Activated CD4-positive, alpha-beta T cell treated with anti-CD3 and anti-CD28 coated beads, Interleukin-2, Interleukin-6, amounts not matched to agents 100 ng/mL and 50 ng/mL, durations not matched to agents 16 hours and 8 hours (primary cell): ENCODE measurements around the gene SLC6A19.
"Not testable (repeated sequence)": the region's sequence is repeated elsewhere in the genome, so short reads cannot be mapped to it uniquely, and the experiment has no call there.

Experiments used
- DNase-seq: peaks from one replicate; pipeline ENCODE4 v3.0.0-alpha.2; 2020

Gene SLC6A19

DNA sequence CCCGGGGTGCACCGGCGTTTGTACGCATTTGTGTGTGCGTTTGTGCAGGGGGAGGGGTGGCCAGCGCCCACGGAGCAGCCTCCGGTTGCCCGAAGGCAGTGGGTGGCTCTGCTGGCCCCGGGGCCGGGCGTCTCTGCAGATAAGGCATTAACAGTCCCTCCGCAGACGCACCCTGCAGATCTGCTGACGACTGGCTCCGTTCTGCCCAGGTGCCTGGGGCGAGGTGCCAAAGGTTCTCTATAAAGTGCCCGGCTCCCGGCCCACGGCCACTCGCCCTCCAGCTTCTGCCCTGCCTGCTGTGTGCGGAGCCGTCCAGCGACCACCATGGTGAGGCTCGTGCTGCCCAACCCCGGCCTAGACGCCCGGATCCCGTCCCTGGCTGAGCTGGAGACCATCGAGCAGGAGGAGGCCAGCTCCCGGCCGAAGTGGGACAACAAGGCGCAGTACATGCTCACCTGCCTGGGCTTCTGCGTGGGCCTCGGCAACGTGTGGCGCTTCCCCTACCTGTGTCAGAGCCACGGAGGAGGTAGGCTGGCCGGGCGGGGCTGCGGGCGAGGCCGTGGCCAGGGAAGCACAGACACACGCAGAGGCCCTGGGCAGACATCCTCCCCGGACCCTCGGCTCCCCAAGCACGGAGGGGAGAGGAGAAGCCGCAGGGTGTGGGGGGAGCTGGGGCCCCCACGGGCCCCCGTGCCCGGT, at the start of gene SLC6A19:
Gene SLC6A19 (plus strand): TSS at position 269 of the 699 bp plus-strand sequence. CDS start 56 bp downstream, at position 325.
- DNase-seq = no peak

DNA sequence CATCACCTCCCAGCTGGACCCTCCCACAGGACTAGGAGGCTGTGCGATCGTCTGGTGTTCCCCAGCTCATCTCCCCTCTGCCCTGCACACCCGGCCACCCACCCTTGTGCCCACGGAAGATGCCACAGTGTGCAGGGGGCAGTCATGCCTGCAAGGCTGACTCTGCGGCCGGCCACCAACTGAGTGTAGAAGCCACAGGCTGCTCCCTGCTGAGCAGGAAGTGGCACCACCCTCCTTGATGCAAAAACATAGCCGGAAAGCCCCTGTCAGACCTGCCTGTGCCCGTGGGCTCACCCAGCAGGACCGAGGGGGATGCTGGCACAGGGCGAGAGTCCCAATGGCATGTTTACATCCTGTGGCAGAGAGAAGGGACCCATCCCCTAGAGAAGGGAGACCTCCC, 49.2 kb upstream of the SLC6A19 start:
- no peak for DNase-seq

DNA sequence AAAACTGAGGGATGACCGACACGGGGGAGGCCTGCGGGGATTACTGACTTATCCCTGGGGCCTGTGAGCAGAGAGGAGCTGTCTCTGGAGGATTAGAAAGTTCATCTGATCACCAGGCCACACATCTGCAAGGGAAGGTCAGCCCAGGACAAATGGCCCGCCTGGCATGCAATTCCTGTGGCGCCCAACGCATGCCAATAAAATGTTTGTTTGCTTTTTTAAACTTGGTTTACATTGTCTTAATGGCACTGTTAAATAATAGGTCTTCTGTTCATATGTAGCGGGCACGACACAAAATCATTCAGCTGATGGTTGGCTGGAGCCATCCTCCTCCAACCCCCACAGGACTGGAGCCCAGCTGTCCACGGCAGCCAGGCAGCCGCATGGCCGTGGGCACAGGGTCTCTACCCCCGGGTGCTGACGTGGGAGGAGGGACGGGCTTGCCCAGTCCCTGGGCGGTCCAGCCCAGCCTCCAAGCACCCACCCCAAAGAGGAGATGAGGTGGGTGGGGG, 48.6 kb upstream of the SLC6A19 start:
- no peak for DNase-seq

DNA sequence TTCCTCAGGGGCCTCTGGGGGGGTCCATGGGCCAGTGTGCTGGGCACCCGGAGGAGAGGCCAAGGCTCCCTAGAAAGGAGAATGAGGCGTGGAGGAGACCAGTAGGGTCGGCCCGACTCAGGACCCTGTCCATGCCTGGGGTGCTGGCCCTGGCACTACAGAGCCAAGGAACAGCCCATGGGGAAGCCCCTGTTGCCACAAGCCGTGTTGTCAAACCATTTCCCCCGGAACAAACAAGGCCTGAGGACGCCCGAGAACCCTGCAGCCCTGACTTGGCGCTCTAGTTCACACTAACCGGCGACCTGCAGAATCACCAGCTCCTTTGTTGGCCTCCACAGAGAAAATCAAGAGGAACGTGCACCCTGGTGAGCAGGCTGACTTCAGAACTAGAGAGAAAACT, 48.0 kb upstream of the SLC6A19 start:
- no peak for DNase-seq

DNA sequence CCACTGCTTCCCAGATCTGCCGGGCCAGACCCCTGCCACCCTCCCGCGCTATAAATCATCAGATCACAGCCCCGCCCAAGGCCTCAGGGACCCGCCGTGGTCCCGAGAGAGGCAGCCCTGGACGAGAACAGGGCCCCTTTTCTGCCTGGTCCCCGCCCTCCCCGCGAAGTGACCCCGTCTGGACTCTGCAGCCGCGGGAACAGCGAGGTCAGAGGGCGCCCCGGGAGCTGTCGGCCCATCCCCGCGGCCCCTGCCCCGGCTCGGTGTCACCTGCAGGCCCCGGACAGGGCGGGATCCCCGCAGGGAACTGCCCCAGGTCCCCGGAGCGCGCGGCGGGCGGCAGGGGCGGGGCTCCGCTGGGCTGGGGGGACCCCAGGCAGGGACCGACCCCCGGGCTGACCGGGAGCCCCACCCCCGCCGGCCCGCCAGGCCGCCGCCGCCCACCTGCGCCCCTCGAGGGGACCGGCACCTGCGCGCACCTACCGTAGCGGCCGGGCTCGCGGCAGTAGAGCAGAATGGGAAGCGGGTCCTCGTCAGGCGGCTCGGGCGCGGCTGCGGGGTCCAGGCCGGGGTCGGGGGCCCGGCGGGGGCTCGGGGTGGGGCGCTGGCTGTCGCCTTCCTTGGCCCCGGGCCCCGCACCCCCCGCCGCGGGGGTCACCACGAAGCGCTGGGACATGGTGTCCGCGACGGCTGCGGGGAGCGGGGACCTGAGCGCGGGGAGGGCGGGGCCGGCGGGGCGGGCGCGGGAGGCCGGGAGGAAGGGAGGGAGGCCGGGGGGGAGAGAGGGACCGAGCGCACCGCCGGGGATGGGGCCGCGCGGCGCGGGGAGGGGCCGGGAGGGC, 46.0 kb upstream of the SLC6A19 start:
- no peak for DNase-seq

DNA sequence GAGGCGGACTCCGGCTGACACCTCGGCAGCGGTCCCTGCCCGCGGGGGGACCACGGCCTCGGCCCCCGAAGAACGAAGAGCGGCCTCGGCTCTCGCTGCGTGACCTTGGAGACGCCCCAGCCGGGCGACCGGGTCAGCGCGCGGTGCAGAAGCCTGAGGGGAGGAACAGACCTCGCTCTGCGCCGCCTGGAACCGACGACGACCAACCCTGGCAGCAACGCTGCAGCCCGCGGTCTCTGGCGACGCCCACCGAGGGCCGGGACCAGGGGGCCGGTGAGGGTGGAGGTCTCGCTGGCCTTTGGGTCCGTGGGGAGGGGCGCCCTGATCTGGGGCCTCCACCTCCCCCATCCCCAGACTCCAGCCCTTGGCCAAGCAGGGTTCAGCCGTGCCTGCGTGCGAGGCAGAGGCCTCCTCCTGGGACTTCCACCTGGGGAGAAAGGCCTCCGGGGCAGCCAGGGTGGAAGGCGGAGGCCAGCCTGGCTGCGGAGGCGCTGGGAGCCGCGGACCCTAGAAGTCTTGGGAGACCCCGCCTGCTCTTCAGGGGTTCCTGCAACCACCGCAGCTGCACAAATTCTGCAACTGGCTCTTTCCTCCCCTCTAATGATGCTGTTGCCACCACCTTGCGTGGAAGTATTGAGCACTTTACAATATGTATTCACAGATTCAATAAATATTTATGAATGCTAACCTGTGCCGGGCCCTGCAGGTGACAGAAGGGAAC, 45.2 kb upstream of the SLC6A19 start:
- no peak for DNase-seq

DNA sequence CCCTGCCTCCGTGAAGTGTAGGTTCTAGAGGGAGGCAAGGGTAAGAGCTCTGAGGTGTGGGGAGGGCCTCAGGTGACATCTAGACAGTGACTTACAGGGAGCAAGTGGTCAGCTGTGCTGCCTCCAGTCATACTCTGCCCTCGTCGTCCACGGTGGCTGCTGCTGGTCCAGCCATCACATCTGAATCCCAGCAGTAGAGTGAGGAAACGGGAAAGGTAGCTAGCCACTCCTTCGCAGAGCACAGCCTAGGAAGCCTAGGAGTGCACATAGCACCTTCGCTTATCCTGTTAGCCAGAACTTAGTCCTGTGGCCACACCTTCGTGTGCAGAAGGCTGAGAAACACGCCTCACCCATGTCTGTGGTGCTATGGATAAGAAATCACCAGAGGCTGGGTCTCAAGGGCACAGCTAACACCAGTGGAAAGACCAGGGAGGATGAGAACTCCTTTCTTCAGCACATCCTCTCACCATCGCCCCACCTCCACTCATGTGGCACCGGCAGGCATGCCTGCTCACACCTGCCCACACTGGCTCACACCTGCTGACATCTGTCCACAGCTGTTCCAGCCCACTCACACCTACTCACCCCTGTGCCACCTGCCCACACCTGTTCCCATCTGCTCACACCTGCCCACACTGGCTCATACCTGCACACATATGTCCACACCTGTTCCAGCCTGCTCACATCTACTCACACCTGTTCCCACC, 44.5 kb upstream of the SLC6A19 start:
- DNase-seq = no peak

DNA sequence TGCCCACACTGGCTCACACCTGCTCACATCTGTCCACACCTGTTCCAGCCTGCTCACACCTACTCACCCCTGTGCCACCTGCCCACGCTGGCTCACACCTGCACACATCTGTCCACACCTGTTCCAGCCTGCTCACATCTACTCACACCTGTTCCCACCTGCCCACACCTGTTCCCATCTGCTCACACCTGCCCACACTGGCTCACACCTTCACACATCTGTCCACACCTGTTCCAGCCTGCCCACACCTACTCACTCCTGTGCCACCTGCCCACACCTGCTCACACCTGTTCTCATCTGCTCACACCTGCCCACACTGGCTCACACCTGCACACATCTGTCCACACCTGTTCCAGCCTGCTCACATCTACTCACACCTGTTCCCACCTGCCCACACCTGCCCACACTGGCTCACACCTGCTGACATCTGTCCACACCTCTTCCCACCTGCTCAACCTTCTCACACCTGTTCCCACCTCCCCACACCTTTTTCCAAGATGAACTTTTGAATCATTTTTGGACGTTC, 43.9 kb upstream of the SLC6A19 start:
- not testable (repeated sequence) for DNase-seq

DNA sequence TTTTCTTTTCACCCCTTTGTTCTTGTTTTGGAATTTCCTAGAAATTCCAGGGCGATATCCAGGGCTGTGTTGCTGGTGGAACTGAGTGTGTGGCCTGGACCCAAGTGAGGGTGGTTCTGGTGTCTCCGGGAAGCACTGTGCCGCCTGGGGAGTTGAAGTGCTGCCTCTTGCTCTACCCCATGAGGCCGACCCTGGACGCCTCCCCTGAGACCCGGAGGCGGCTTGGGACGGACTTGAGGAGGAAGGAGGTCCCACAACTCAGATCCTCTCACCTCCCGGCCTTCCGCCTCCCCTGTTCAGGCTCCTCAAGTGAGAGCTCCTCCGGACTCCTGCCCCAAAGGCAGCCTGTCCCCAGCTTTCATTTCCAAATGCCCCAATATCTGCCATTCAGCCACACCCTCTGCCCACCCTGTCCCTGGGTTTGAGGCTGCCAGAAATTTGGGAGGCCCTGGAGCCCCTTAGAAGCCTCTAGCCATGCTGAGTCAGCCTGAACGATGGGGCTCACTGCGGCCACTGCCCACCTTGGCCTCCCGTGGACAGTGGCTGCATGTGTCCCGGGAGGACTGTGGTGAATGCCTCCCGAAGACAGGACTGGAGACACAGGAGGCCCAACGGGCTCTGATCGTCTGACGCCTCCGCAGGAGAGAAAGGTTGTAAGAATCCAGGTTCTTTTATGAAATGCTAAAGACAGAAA, 42.6 kb upstream of the SLC6A19 start:
- DNase-seq = no peak

DNA sequence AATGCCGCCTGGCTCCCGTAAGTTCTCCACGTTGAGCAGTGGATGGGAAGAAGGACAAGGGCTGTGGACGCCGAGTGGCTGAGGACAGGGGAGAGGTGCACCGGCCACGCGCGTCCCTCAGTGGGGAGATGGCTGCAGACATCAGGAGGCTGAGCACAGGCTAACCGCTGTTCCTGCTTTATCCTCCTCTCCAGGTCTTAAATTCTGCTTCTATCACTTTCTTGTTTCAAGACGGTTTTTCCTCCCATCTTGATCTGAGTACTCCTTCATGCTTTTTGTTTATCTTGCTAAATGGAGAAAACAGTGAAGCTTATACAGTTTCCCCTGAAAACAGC, 42.1 kb upstream of the SLC6A19 start:
- no peak for DNase-seq

DNA sequence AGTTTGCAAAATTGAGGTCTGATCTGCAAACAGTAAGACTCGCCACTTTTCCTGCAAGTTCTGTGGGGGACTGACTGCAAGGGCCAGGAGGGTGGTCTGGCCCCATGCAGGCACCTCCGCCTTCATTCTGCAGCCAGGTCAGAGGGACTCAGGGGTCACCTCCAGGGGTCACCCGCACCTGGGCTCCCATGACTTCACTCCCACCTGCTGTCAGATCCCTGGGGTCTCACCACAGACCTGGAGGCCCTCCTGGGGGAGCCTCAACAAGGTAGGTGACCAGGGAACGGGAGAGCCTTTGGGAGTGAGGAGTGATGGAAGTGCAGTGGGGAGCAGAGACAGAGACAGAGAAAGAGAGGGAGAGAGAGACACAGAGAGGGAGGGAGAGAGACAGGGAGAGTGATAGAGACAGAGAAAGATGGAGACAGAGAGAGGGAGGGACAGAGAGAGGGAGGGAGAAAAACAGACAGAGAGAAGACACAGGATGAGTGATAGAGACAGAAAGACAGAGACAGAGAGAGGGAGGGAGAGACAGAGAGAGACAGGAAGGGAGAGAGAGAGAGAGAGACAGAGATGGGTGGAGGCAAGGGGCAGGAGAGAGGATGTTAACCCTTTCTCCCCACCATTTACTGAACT, 41.5 kb upstream of the SLC6A19 start:
- no peak for DNase-seq

DNA sequence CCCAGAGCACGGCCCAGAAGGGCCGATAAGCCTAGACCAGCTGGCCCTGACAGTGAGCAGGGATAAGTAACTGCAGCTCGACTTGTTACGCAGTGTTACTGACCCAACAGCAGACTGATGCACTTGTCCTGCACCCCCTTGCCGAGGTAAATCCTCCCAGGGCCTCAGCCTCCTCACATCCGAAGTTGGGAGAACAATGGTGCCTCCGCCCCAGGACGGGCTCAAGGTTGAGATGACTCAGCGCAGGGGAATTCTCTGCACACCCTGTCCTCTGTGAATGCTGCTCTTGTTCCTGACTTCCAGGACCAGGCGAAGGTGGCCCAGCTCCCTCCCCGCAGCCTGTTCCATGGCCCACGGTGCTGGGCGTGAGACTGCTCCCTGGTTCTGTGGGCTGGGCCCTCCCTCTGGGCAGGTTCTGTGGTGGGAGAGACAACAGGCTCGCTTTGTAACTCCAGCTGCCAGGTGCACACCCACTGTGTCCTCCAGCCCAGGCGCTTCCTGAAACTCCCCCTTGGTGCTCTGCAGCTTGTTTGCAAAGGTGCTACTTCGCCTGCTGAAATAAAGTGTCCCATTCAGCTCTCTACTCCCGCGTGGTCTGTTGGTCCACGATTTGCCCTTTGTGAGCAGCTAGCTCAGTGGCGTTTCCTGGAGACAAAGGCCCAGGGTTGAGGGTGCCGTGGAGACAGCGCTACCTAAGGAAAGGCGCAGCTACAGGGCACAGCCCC, 40.1 kb upstream of the SLC6A19 start:
- DNase-seq = no peak

DNA sequence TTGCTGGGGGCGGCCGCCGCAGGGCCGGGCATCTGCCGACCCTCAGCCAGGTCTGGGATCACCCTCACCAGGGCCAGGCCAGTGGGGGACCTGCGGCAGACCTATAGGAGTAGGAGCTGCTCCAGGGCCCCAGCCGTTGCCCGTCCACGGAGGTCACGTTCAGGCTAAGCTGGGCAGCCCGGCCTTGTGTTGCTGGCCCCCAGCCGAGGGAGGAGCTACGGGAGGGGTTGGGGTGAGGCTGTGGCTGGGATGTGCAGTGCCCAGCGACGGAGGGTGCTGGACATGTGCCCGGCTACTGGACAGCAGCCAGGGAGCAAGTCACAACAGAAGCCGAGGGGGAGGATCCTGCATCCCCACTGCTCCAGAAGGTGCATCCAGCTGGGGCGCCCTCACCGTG, 39.6 kb upstream of the SLC6A19 start:
- DNase-seq = no peak

DNA sequence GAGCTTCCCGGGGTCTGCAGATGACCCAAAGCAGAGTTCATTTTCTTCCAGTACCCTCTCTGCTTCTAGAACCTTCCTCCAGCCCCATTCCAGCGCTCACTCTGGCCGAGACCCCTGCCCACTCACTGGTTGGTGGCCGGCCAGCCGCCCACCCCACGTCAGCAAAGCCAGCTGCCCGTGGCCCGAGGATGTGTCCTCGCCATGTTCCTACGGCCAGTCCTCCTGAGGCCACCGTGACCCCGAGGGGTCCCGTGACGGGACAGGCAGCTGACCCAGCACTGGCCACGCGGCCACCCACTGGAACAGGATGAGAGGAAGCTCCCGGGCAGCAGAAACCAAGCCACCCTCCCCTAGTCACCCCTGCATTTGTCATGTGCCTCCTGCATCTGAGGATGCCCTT, 39.1 kb upstream of the SLC6A19 start:
- DNase-seq = no peak

DNA sequence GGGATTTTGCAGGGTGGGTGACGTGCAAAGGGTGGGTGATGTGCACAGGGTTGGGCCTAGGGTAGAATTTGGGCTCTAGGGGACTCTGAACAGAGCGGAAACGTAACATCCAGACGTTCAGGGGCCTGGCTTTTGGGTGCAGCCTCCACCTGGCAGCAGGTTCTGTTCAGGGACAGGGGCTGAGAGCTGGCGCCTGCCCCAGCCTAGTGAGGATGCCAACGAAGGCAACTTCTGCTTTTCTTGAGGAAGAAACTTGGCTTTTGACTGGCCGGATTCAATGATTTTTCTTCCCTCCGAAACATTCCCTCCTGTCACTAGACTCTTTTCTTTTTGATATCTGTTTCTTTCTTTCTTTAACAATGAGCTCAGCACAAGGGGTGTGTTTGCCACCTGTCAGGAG, 38.6 kb upstream of the SLC6A19 start:
- no peak for DNase-seq

DNA sequence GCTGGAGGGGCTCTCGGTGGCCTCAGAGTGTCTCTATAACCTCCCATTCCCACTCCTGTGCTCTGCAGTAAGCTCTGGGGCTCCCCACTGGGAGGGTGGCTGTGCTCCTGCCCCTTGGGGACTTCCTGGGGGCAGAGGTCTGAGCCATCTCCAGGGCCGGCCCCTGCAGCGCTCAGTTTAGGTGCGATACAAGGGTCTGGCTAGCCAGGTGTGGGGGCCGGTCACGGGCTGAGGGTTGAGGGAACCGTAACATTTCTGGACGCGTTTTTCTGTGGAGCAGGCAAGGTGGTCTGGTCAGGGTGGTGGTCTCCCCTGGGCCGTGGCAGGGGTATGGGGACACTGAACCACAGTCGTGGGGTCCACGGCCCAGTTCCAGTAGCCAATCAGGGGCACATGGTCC, 38.0 kb upstream of the SLC6A19 start:
- no peak for DNase-seq

DNA sequence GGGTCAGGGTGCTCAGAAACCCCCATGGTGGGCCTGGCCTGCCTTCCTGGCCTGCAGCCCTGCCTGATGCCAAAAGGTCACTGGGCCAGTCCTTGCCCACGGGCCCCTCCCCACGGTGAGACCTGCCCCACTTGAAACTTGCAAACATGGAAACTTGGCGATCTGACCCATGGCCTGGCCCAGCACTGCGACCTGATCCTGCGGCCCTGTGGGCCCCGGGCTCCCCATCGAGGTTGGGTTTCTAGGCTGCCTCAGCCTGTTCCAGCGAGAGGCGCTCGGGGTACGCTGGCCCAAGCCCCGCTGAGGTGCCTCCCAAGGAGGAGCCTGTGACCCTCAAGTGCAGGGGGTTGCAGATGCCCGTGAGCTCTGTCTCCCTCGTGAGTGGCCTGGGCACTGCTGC, 37.5 kb upstream of the SLC6A19 start:
- DNase-seq = no peak

DNA sequence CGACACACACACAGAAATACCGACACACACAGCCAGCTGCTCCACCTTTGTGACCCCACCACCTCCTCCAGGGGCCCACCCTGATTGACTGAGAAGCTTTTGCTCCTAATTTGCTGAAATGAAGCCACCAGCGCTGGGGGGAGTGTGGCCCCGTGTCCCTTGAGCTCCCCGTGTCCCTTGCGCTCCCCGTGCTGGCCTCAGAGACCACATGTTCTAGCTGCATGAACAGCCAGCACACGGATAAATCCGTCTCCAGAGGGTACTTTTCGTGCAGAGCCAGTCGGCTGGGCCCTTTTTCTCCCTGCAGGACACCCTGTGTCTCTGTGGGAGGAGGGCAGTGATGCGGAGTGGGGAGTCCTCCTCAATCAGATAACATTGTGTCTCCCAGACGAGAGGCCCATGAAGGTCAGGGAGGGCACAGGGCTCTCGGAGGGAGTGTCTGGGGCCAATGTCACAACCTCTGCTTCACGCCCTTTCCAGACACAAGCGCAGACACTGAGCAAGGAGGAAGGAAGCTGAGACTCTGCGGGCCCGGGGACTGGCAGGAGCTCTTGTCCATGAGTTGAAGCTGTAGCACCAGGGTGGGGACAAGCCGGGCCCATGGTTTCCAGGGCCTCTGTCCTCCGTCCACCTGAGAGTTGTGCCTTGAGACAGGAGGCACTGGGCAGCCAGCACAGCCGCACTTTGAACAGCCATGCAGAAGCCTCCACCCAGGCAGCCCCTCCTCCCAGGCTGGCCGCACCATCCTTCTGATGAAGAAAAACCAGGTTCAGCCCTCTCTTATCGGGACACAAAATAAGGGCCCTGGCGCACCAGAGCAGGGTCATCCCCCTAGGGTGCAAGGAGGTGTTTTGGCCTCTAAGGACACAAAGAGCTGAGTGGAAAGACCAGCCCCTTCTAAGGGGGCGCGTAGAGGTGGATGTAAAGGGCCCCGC, 36.4 kb upstream of the SLC6A19 start:
- DNase-seq = no peak

DNA sequence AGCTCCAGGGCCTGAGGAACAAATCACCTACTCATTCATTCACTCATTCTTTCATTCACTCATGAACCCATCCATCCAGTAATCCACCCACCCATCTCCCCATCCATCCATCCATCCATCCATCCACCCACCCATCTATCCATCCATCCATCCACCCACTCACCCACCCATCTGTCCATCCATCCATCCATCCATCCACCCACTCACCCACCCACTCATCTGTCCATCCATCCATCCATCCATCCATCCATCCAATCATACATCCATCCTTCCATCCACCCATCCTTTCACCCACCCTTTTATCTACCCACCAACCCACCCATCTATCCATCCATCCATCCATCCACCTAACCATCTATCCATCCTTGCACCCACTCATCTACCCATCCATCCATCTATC, 35.5 kb upstream of the SLC6A19 start:
- no peak for DNase-seq

DNA sequence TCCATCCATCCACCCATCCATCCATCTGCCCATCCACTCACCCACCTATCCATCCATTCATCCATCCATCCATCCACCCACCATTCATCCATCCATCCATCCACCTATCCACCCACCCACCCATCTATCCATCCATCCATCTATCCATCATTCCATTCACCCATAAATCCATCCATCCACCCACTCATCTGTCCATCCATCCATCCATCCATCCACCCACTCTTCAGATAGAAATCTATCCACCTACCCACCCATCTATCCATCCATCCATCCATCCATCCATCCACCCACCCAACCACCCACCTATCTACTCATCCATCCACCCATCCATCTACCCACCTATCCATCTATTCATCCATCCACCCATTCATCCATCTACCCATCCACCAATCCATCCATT, 35.0 kb upstream of the SLC6A19 start:
- no peak for DNase-seq
